T follicular helper cell (primary cell): ENCODE measurements around the gene AP2A1.
A peak's percentile ranks its signal among the peaks of the same experiment; 100 is the strongest.
"Not testable (repeated sequence)": the region's sequence is repeated elsewhere in the genome, so short reads cannot be mapped to it uniquely, and the experiment has no call there.

Experiments
- DNase-seq: peaks from one replicate; pipeline ENCODE4 v3.0.0-alpha.2; 2020; ENCODE audit warnings: low read depth
- total RNA-seq, 2 experiments: gene quantifications; one replicate each; lab custom pipeline; 2026; lab: John Stamatoyannopoulos, UW

AP2A1 gene
- total RNA-seq, result 56.8 to 79.8 reads per million in 2 experiments

GRCh38 chr19:49766930-49767299 is at the start of gene AP2A1:
AP2A1 (plus strand) TSS chr19:49767001; CDS start chr19:49767134, 133 bp downstream.
- no peak for DNase-seq

DNA sequence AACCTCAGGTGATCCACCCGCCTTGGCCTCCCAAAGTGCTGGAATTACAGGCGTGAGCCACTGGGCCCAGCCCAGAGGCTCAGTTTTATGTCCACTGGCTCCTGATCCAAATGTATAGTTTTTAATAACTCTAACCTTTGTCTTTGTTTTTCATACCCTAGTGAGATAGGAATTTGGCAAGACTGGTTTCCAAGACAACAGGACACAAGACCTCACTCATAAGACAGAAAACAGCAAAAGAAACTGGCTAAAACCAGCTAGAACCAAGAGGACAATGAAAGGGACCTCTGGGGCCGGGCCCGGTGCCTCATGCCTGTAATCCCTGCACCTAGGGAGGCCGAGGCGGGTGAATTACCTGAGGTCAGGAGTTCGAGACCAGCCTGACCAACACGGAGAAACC is 48.3 kb upstream of the AP2A1 start:
- no peak for DNase-seq

DNA sequence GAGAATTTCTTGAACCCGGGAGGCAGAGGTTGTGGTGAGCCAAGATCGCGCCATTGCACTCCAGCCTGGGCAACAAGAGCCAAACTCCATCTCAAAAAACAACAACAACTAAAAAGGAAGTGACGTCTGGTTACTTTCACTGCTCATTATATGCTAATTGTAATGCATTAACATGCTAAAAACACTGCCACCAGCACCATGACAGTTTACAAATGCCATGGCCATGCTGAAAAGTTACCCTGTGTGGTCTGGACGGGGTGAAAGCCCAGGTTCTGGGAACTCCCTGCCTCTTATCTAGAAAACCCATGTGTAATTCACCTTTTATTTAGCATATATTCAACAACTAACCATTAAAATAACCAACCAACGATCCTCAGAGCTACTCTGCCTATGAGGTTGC is 47.8 kb upstream of the AP2A1 start:
- DNase-seq, result no peak

- not testable (repeated sequence) for DNase-seq
Observed at GRCh38 chr19:49719420-49719819, 47.4 kb upstream of the AP2A1 start.

- no peak for DNase-seq
Observed at GRCh38 chr19:49727217-49728030, 39.4 kb upstream of the AP2A1 start.

DNA sequence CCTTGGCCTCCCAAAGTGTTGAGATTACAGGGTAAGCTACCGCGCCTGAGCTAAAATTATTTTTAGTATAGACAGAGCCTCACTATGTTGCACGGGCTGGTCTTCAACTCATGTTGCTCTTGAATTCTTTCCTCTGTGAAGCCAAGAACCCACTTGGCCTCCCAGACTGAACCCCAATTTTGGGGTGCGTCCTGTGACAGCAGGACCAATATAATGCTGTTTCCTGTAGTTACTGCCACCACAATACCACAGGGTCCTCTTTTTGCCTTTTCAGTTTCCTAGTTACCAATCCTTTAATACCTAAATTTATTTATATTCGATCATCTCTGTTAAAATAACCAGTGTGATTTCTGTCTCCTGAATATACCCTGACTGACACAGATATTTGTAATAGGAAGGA is 36.6 kb upstream of the AP2A1 start:
- DNase-seq, result no peak

DNA sequence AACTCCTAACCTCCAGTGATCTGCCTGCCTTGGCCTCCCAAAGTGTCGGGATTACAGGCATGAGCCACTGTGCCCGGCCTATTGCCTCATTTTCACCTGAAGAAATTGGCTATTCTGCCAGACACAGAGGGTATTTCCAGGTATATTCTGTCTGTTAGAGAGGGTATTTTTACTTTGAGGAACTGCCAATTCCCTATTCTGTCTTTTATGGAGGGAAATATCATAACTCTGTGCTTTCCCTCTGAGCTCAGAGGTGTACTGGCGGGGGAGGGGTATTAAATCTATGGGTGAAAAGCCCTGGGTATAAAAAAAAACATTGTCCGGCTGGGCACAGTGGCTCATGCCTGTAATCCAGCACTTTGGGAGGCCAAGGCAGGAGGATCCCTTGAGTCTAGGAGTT is 28.5 kb upstream of the AP2A1 start:
- DNase-seq, result no peak

DNA sequence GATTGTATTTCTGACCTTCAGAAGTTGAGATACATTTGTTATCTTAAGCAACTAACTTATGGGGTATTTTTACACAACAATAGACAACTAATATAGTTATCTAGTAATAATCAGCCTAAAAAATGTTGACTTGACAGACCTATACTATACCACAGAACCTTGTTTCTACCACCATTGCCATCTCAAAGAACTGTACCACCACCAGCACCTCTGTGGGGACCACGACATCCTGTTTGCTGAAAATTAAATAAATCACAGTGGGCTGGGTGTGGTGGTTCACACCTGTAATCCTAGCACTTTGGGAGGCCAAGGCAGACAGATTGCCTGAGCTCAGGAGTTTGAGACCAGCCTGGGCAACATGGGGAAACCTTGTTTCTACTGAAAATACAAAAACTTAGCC is 27.7 kb upstream of the AP2A1 start:
- DNase-seq, result no peak

- DNase-seq, result no peak
Observed at GRCh38 chr19:49739933-49740332, 26.9 kb upstream of the AP2A1 start.

DNA sequence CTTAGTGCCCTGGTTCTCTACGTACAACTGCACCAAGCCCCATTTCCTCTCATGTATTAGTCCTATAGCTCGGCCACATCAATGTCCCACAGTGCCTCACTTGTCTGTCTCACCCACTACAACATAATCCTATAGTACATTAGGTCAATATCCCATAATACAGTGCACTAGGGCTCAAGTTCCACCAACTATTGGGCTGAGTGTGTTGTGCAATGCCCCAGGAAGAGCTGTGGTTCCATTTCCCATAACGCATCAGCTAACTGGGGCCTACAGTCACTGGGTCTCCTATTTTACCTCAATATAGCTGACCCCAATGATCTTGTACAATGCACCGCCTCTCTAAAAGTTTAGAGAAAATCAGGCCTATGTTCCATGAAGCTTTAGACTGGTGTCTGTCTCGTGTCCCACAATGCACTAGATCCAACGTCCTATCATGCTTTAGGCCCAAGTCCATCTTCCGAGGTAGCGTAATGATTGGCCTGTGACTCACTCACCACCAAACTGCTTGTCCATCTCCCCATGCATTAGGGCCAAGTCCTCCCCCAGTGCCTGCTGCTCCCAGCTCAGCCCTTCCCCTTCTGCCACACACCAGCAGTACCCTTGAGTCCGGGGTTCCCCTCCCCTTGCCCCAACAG is 25.5 kb upstream of the AP2A1 start:
- DNase-seq, result no peak

GRCh38 chr19:49744946-49745381 is 21.8 kb upstream of the AP2A1 start:
- no peak for DNase-seq

- DNase-seq, result peak; percentile 52
Observed at GRCh38 chr19:49746206-49746958, 20.4 kb upstream of the AP2A1 start.

- DNase-seq, result no peak
Observed at GRCh38 chr19:49749055-49749716, 17.6 kb upstream of the AP2A1 start.

DNA sequence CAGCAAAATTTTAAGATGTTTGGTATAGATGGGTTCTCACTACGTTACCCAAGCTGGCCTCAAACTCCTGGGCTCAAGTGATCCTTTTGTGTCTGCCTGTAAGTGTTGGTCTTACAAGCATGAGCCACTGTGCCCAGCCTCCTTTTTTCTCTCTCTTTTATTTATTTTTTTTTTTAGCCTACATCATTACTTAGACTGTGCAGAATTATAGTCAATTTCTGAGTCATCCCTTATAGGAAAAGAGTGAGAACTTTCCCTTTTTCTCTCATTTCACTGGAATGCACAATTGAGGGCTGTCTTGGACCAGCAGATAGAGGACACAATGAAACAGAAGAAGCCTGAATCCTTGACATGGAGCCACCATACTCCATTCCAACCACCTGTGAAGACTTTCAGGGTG is 17.0 kb upstream of the AP2A1 start:
- DNase-seq, result no peak

GRCh38 chr19:49752701-49753100 is 14.1 kb upstream of the AP2A1 start:
- no peak for DNase-seq

DNA sequence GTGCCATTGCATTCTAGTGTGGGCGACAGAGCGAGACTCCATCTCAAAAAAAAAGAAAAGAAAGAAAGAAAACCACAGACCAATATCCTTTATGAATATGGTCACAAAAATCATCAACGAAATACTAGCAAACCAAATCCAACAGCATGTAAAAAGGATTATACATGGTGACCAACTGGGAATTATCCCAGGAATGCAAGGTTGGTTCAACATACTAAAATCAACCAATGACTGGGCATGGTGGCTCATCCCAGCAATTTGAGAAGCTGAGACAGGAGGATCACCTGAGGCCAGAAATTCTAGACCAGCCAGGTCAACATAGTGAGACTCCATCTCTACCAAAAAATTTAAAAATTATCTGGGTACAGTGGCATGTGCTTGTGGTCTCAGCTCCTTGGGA is 10.8 kb upstream of the AP2A1 start:
- no peak for DNase-seq

GRCh38 chr19:49758292-49758691 is 8.5 kb upstream of the AP2A1 start:
- no peak for DNase-seq

DNA sequence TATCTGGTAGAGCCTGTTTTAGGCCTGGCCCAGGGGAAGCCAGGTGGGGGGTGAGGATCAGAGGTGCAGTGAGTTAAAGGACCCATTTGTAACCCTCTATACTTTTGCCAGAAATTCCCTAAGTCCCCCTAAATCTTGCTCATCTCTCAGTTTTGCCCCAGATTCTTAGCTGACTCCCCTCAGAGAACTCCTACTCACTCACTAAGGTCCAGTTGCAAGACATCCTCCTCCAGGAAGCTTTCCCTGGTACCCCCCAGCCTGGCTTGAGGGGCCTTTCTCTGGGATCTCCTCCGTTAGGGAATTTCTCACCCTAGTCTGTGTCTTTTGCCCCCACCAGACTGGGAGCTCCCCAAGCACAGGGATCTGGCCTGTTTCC is 5.6 kb upstream of the AP2A1 start:
- DNase-seq, result no peak

DNA sequence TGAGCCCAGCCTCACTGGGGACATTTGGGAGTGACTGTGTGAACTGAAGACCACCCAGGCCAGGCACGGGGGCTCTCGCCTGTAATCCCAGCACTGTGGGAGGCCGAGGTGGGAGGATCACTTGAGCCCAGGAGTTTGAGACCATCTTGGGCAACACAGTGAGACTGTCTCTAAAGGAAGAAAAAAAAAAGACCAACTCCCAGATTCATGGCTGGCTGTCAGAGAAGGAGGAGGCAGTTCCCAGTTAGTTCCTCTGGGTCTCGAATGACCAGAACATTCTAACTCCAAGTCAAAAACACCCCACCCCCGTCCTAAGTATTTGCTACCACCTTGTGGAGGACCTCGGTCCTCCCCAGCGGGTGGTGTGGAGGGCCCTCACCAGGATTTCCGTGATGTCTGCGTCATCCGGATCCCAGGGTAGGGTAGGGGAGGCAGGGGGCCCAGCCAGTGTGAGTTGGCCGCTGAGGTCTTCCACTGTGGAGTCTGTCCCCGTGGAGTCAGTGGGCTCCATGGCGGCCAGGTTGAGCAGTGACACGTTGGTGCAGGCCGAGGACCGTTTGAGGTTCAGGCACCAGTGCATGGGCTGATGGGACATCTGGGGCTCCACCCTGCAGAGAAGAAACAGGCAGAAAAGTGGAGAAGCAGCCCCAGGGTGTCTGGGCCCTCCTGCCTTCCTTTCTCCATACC is 5.0 kb upstream of the AP2A1 start:
- no peak for DNase-seq

DNA sequence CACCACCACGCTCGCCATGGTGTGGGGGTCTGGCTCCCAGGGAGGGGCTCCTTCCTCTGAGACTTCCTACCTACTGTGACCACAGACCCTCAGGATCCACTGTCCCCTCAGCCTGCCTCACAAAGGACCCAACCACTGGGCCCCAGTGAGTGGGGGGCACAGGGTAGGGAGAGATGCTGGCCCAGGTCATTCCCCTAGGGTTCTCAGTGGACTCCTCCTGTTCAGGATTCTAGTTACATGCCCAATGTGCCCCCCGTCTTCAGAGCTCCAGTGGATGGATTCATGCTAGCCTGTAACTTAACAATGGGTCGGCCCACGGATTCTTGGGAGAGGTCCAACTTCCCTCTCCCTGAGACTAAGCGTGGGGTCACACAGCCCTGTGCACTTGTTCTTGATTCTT is 3.6 kb upstream of the AP2A1 start, which contains the start of gene TSKS:
TSS of gene TSKS (minus strand) at position 77 of the 400 bp plus-strand sequence. CDS start at position 18, 59 bp downstream.
- no peak for DNase-seq

GRCh38 chr19:49764341-49764740 is 2.5 kb upstream of the AP2A1 start:
- no peak for DNase-seq
